Stimulated activated CD8-positive, alpha-beta memory T cell treated with anti-CD3 and anti-CD28 coated beads, Interleukin-15, amount 100 ng/mL, for 48 hours (primary cell): ENCODE results near the gene SCN1B.

Source experiments
- DNase-seq, 2 donors: peaks; one replicate each; pipeline ENCODE4 v3.0.0-alpha.2; 2020; ENCODE audit warnings: low read depth in 2 of 2

SCN1B gene

GRCh38 chr19:35053667-35054293, 23.5 kb downstream of the SCN1B start:
- DNase-seq = no peak

GRCh38 chr19:35054626-35055025, 24.4 kb downstream of the SCN1B start:
- DNase-seq = no peak

DNA sequence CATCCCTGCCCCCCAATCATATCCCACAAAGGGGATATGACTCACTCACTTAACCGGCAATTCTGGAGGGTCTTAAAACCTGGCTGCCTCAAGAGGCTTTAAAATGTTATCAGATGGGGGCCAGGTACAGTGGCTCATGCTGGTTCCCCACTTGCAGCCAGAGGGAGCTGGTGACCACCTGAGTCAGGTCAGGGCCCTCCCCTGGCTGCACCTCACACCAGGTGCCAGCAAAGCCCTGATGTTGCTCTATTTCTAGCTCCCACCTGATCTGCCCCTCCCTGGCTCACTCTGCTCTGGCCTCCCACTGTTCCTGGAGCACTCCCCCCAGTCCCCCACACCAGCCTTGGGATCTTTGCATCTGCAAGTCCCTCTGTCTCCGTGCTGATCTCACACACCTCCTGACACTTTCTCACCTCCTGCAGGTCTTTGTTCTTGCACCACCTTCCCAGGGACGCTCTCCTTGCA, 25.5 kb downstream of the SCN1B start:
- DNase-seq = no peak

DNA sequence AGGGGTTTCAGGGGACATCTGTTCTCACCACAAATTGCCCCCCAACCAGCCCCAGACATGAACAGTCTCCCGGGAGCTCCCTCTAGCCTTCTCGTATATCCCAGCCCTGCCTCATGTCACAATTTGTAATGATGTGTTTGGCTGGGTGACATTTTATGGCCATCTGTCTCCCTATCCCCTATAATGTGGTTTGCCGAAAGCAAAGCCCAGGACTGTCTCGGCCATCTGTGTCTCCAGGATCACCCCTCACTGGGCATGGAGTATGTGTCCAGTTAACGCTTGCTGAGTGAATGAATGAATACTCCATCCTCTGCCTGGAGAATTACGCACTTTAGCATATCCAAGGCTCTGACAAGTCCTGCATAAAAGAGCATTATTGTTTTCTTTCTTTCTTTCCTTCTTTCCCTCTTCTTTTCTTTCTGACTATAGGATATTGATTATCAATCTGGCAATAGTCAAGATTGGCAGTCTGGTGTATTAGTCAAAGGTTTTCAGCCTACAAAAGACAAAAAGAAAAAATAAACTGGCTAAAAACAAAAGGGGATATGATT, 26.3 kb downstream of the SCN1B start:
- DNase-seq = no peak

GRCh38 chr19:35058370-35058769, 28.1 kb downstream of the SCN1B start:
- DNase-seq = no peak

- no peak for DNase-seq
Measured at GRCh38 chr19:35059006-35059798, 28.9 kb downstream of the SCN1B start.

DNA sequence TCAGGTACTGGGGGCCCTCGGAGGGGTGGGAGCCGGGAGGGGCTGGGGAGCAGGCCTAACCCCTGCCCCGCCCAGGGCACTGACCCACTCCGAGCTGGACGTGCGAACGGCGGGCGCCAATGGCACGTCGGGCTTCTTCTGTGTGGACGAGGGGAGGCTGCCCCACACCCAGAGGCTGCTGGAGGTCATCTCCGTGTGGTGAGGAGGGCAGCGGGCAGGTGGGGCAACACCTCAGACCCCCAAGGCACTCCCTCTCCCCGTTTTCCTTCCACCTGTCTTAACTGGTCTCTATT, 29.5 kb downstream of the SCN1B start:
- no peak for DNase-seq

GRCh38 chr19:35060160-35060855, 30.0 kb downstream of the SCN1B start:
- no peak for DNase-seq

- DNase-seq = no peak
Measured at GRCh38 chr19:35061583-35062373, 31.5 kb downstream of the SCN1B start.

- DNase-seq = no peak
Measured at GRCh38 chr19:35062942-35063341, 32.7 kb downstream of the SCN1B start.

DNA sequence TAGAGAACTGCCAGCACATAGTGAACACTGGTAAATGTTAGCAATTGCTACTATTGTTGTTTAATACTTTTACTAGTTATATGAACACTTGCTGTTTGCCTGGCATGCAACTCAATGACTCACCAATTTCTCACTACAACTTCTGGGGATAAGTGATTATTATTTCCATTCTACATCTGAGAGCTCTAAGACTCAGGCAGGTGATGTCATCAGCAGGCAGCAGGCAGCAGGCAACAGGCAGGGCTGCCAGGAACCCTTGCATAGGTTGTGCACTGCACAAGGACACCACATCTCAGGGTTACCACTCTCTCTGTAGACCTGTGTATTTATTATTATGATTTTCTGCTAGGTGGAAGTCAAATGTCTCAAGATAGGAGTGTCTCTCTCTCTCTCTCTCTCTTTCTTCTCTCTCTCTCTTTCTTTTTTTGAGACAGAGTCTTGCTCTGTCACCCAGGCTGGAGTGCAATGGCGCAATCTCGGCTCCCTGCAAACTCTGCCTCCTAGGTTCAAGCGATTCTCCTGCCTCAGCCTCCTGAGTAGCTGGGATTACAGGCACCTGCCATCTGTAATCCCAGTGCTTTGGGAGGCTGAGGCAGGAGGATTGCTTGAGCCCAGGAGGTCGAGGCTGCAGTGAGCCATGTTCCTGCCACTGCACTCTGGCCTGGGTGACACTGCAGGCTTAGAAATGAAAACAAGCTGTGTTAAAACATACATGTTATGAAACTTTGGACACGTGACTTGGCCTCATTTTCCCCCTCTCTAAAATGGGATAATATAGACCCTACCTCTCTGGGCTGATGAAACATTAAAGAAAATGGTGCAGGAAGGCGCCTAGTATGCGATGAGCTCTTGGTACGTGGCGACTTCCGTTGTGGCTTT, 33.9 kb downstream of the SCN1B start:
- DNase-seq = peak in 1 of 2 donors; percentile 9

GRCh38 chr19:35065574-35065973, 35.3 kb downstream of the SCN1B start:
- DNase-seq = no peak

- DNase-seq = no peak
Measured at GRCh38 chr19:35066121-35066520, 35.9 kb downstream of the SCN1B start.

DNA sequence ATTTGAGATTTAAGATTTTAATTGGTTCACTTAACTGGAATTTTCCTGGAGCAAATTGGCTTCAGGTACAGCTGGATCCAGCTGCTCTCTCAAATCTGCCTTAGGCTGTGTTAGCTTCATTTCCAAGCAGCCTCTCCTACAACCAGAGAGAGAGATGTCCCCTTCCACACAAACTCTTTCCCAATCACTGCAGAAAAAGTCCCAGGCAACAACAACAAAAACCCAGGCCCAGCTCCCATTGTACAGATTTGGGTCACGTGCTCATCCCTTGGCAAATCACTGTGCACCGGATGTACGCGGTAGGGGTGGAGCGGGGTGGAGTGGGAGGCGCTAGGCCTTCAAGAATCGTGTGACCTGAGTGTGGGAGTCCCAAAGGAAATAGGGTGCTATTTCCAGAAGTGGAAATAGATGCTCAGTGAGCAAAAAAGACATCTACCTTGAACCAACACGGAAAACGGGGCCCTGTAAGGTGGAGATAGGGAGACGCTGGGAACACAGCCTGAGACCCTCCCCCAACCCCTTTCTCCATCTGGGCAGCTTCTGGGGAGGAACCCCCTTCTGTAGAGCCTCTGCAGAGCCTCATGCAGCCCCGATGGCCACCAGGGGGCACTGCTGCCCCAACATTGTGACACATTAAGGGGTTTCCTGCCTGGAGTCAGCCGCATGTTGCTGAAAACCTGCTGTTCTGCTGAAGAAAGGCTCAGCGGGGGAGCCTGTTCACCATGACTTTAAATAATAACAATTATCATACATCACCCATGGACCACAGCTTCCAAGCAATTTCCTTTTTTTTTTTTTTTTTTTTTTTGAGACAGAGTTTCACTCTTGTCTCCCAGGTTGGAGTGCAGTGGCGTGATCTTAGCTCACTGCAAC, 36.7 kb downstream of the SCN1B start:
- DNase-seq = peak; percentile 78 to 79

- no peak for DNase-seq
Measured at GRCh38 chr19:35068941-35069634, 38.8 kb downstream of the SCN1B start.

- no peak for DNase-seq
Measured at GRCh38 chr19:35069696-35070095, 39.4 kb downstream of the SCN1B start.

DNA sequence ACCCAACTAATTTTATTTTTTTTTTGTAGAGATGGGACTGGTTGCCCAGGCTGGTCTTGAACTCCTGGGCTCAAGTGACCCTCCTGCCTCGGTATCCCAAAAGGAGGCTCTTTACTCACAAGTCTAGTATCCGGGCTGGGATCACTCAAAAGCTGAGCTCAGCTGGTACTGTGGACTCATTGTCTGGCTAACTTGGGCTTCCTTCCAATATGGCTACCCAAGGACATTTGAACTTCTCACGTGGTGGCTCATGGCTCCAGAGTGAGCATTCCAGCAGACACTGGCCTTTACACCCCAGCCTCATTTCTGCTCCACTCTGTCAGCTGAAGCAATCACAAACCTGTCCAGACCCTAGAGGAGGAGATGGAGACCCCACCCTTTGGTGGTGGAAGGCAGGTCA, 40.2 kb downstream of the SCN1B start:
- no peak for DNase-seq

- DNase-seq = no peak
Measured at GRCh38 chr19:35073516-35073915, 43.2 kb downstream of the SCN1B start.

GRCh38 chr19:35073941-35074340, 43.7 kb downstream of the SCN1B start:
- no peak for DNase-seq
